Nephron (organoid): Measurements from ENCODE around the gene HOXB6.

ENCODE experiments used
- H3K27ac Mint-ChIP-seq, 3 experiments: 2 replicates each; pipeline ENCODE4 v1.8.0; 2020; ENCODE audit warnings: mixed read lengths in 3 of 3, mild to moderate bottlenecking in 2 of 3, moderate library complexity in 1 of 3
- H3K27me3 Mint-ChIP-seq: 2 replicates; pipeline ENCODE4 v1.8.0; 2021; ENCODE audit warnings: low read depth, mild to moderate bottlenecking, moderate library complexity, mixed read lengths
- H3K36me3 Mint-ChIP-seq: 2 replicates; pipeline ENCODE4 v1.8.0; 2020; ENCODE audit warnings: low read depth, mixed read lengths
- H3K4me1 Mint-ChIP-seq: 2 replicates; pipeline ENCODE4 v1.8.0; 2020; ENCODE audit warnings: mixed read lengths
- H3K4me3 Mint-ChIP-seq, 3 experiments: 2 replicates each; pipeline ENCODE4 v1.8.0; 2020; ENCODE audit warnings: mild to moderate bottlenecking in 3 of 3, mixed read lengths in 3 of 3, moderate library complexity in 2 of 3
- H3K9me3 Mint-ChIP-seq: 2 replicates; pipeline ENCODE4 v1.8.0; 2020; ENCODE audit warnings: mixed read lengths
- TF ChIP-seq, protein P1 (sequence below), 3 experiments: fragments of 200-600 bp; sonication (generic); IDR thresholded peaks; one replicate each; pipeline ENCODE4 v1.5.0; 2021; ENCODE audit warnings: antibody characterized with exemption in 3 of 3; ENCODE audit not compliant: unreplicated experiment in 3 of 3

The HOXB6 gene

DNA sequence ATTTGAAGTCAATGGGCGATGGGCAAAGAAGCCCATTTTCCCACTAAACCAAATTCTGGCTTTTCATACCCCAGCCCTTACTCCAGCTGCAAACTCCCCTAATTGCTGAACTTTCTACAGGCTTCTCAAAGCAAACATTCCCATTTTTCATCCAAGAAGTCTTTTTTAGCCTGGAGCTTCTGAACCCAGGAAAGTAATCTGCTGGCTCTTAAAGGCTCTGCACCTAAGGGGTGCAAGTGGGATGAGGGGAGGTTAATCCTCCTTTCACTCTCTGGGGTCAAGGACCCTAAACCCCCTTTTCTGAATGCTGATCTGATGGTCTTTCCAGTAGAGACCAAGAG lies 3.7 kb upstream of the HOXB6 start:
- Mint-ChIP-seq H3K27me3 (peaks cover 60% of the 10 kb centered on the region), H3K4me1 (peaks cover 45% of the 10 kb centered on the region), H3K36me3 (peaks cover 12% of the 10 kb centered on the region), H3K4me3 (peak overlapping the region; percentile 94 to 98 (median 94)), H3K27ac (peak overlapping the region in 2 of 3 experiments; percentile 98 to 99), H3K9me3 (no peaks in the 10 kb centered on the region)
- TF ChIP-seq, protein P1, sequence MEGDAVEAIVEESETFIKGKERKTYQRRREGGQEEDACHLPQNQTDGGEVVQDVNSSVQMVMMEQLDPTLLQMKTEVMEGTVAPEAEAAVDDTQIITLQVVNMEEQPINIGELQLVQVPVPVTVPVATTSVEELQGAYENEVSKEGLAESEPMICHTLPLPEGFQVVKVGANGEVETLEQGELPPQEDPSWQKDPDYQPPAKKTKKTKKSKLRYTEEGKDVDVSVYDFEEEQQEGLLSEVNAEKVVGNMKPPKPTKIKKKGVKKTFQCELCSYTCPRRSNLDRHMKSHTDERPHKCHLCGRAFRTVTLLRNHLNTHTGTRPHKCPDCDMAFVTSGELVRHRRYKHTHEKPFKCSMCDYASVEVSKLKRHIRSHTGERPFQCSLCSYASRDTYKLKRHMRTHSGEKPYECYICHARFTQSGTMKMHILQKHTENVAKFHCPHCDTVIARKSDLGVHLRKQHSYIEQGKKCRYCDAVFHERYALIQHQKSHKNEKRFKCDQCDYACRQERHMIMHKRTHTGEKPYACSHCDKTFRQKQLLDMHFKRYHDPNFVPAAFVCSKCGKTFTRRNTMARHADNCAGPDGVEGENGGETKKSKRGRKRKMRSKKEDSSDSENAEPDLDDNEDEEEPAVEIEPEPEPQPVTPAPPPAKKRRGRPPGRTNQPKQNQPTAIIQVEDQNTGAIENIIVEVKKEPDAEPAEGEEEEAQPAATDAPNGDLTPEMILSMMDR (IDR thresholded peaks at IDR 0.05; ENCODE audit: unreplicated experiment in 3 of 3), result no peak

DNA sequence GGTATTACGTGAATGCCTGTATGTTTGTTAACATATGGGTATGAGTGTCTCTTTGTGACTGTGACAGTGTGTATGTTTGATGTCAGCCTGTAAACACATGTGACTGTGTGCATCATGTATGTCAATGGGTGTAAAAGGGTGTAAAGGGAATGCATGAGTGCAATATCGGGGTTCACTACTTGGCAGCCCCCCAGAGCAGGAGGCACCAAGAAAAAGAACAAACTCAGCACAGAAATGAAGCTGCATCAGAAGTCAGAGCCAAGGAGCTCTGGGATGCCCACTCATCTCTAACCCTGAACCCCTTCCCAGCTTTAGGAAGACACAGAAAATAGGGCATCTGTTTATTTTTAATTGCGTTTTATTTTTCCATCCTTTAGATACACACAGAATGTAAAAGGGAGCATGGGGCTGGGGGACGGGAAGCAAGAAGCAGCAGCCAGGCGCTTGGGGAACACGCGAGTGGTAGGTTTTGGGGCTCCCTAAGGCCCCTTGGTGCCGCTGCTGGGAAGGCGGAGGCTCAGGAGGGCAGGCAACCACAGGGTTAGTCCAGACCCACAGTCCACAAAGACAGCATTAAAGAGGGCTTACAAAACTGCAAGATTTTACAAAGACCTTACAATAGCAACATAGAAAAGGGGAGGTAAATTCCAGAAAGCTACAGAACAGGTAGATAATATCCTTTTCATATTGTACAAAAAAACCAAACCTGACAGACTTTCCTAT lies 2.3 kb upstream of the HOXB6 start:
- peak overlapping the region in 2 of 3 experiments; percentile 98 to 99 for H3K27ac Mint-ChIP-seq
- peaks cover 4% of the 10 kb centered on the region for H3K36me3 Mint-ChIP-seq
- H3K4me3 Mint-ChIP-seq, result peak overlapping the region; percentile 94 to 99 (median 98)
- no peaks in the 10 kb centered on the region for H3K9me3 Mint-ChIP-seq
- peaks cover 49% of the 10 kb centered on the region for H3K4me1 Mint-ChIP-seq
- H3K27me3 Mint-ChIP-seq, result peaks cover 61% of the 10 kb centered on the region
- TF ChIP-seq, protein P1 (IDR thresholded peaks at IDR 0.05; ENCODE audit: unreplicated experiment in 3 of 3), result no peak

DNA sequence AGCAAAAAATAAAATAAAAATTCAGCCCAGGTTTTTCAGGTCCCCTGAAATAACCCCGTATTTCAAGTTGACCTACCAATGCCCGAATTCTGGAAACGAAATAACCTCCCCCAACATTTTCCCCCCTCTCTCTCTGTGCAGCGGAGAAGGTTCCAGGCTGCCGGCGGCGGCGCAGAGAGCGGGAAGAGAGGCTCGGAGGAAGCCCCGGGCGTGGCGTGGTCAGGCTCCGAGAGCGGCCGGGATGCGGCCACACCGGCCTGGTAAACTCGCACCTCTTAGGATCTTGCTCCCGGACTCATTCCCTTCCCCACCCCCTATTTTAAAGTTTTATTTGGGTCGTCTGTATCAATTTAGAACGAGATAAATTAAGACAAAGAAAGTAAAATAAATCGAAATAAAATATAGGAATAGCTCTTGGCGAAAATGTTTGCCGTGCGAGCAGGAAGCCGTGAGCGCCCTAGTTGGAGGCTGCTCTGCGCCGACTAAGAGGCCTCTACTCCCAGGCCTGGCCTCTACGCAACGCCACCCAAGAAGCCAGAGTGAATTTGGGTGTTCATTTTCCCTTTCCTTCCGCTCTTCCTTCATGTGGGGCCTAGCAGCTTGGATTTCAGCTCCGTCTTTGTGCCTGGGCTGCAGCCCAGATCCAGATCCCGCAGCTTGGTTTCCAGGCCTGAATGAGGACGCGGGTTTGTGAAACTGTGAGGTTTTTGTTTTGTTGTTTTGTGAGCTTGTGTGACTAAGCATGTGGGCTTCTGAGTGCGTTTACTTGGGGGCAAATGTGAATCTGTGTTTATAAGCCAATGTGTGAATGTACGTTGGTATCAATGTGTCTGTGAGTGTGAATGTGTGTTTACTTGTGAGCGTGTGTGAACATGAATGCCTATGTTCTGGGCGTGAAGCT lies 1.5 kb upstream of the HOXB6 start:
- H3K27me3 Mint-ChIP-seq, result peaks cover 63% of the 10 kb centered on the region
- H3K27ac Mint-ChIP-seq, result peak overlapping the region in 2 of 3 experiments; percentile 98 to 99
- TF ChIP-seq, protein P1 (IDR thresholded peaks at IDR 0.05; ENCODE audit: unreplicated experiment in 3 of 3), result no peak
- H3K4me3 Mint-ChIP-seq, result peak overlapping the region; percentile 94 to 99 (median 98)
- no peaks in the 10 kb centered on the region for H3K9me3 Mint-ChIP-seq
- H3K4me1 Mint-ChIP-seq, result peaks cover 44% of the 10 kb centered on the region
- H3K36me3 Mint-ChIP-seq, result peaks cover 8% of the 10 kb centered on the region

DNA sequence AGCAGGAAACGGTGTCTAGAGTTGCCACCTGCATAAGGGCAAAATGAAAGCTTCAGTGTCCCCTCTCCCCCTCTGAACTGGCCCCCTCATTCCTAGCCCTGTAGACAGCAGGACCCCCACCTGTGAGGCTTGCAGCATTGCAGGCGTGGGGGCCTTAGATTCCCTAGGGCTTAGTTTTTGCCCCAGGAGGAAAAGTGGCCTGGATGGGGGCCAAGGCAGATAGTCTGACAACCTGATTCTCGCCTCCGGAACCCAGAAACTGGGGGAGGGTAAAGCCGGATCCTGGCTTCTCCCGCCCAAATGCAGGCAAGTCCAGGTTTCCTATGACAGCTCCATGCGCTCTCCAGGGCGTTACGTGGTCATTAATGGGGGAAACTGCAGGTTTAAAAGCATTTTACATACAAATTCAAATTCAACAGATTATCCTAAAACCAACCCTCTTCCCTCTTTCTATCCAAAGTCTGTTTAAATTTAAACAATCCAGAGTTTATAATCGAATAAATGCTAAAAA lies 678 bp upstream of the HOXB6 start:
- TF ChIP-seq, protein P1 (IDR thresholded peaks at IDR 0.05; ENCODE audit: unreplicated experiment in 3 of 3), result no peak
- no peaks in the 10 kb centered on the region for H3K9me3 Mint-ChIP-seq
- peaks cover 63% of the 10 kb centered on the region for H3K27me3 Mint-ChIP-seq

DNA sequence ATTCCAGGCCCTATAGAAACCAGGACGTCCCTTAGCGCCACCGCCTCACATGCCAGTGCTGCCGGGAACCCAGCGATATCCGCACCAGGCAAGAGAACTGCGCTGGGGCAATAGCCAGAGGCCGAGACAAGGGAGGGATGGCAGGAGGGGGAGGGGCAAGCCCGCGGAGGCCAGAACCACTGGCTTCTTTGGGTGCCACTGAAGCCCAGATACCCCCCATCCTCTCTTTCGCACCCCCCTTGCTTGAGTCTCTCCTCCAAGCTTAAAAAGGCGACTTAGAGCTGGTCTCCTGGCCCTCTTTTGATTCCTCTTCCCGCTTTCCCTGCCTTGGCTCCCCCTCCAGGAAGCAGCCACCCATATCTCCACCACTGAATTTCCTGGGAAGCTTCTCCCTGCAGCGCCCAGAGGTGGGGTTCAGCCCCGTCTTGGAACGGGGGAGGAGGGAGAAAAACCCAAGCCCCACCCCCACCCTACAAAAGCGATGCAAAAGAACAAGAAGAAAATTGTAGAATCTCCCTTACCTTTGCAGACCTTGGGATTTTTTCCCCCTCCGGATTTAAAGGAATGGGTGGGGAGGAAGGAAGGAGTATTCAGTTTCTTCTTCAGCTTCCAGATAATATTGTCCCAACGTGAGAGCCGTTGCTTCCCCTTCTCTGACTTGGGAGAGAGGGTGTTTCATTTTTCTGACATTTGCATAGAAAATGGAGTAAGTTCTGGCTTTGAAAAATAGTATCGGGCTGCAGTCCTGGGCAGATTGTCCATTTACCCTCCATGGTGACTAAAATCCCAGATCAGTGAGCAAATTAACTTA lies 622 bp downstream of the HOXB6 start:
- H3K4me1 Mint-ChIP-seq, result peaks cover 57% of the 10 kb centered on the region
- H3K27me3 Mint-ChIP-seq, result peaks cover 74% of the 10 kb centered on the region
- peak overlapping the region in 2 of 3 experiments; percentile 98 to 99 for H3K27ac Mint-ChIP-seq
- H3K4me3 Mint-ChIP-seq, result peak overlapping the region; percentile 94 to 99 (median 98)
- H3K9me3 Mint-ChIP-seq, result no peaks in the 10 kb centered on the region
- peaks cover 8% of the 10 kb centered on the region for H3K36me3 Mint-ChIP-seq
- TF ChIP-seq, protein P1 (IDR thresholded peaks at IDR 0.05; ENCODE audit: unreplicated experiment in 3 of 3), result no peak

More for the DNA sequence above, 678 bp upstream of the HOXB6 start:
- Mint-ChIP-seq H3K4me1 (peaks cover 46% of the 10 kb centered on the region), H3K36me3 (peaks cover 8% of the 10 kb centered on the region), H3K27ac (peak overlapping the region in 2 of 3 experiments; percentile 98 to 99), H3K4me3 (peak overlapping the region; percentile 94 to 99 (median 98))
